HG03565 (cell line): ENCODE data around the gene PHC2.

Experiments
- ATAC-seq: cut with Tn5 transposase; IDR thresholded peaks from one replicate; pipeline ENCODE4 v1.9.1; 2021; ENCODE audit warnings: mild to moderate bottlenecking, moderate library complexity; ENCODE audit not compliant: unreplicated experiment

The PHC2 gene

DNA sequence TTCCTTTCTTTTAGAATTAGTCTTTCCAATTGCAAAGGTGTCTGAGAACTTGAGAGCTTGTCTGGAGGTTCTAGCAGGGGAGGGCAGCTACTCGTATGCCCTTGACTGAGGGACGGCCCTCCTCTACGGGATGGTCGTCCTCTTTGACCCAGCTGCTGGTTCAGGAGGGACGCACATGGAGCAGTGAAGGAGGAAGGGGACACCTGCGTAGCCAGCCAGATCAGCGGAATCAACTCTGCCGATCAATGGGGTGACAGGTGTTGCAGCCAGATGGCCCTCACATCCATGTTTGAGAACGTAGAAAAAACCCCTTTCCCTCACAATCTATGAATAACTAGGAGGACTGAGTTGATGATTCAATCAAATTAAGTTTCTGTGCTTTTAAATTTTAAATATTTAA, 94.3 kb downstream of the PHC2 start:
- ATAC-seq = no peak

DNA sequence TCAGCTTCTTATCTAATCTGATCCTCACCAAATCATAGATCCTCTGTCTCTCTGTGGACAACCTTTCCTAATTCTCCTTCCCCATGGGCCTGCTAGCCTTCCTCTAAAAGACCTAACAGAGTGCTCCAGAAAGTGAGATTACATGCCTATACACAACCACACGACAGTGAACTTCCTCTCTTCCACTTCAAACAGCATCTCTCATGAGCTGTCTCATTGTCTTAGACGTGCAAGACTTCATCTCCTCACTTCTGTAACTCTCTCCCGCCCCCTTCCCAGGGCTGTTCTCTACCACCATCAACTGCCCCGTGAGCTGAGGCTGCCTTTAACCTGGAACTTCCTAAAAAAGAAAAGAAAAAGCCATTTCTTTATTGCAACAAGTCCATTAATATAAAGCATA, 95.9 kb downstream of the PHC2 start:
- no peak for ATAC-seq

DNA sequence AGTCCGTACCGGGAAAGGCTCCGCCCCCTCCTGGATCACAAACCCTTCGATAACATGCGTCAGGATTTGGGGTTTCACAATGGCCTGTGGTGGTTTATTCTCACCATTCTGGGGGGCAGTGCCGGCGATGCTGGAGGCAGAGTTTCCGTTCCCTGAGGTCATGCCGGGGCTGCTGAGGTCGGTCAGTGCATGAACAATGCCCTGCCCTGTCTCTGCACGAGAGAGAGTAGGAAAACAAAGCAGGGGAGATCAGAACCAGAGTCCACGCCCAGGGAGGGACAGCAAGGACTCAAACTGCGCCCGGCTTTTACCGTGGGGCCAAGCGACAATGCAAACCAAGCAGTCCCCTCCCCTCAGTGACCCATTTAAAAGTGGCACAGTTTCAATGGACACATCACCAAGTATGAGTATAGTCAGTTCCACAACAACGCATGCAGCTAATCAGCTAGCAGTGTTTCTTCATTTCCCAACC, 96.8 kb downstream of the PHC2 start:
- no peak for ATAC-seq

DNA sequence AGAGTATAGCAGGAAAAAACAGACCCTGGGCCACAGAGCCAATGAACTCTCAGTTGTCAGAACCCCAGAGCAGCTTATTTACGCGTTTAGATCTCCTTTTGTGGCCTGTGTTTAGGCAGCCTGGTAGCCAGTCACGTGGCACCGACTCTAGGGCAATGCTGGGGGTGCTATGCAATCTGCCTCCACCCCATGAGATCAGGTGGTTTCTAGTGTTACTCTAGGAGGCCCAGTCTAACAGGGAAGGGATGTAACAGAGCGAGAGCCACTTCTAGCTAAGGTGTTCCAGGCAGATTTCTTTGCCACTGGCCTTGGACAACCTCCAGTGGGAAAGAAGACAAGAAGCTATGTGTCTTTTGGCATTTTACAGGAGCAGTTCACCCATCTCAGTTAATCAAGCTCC, 98.0 kb downstream of the PHC2 start:
- no peak for ATAC-seq

DNA sequence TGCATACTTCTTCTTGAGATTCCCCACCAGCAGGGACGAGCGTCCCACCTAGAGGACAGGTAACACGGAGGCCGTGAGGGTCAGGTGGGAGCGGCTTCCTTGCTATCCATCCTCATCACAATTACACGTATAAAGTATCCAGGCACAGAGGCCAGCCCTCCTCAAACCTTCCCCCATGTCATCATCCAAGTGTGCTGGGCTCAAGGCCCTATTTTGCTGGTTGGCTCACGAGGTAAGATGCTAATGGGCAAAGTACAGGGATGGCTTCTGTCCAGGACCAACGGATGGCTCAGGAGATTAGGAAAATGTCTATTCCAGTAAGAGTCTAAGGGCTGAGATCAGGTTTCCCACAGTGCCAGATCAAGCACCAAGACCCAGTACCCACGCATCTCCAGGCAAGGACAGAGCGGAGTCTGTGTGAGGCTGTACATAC, 98.5 kb downstream of the PHC2 start:
- ATAC-seq = no peak

DNA sequence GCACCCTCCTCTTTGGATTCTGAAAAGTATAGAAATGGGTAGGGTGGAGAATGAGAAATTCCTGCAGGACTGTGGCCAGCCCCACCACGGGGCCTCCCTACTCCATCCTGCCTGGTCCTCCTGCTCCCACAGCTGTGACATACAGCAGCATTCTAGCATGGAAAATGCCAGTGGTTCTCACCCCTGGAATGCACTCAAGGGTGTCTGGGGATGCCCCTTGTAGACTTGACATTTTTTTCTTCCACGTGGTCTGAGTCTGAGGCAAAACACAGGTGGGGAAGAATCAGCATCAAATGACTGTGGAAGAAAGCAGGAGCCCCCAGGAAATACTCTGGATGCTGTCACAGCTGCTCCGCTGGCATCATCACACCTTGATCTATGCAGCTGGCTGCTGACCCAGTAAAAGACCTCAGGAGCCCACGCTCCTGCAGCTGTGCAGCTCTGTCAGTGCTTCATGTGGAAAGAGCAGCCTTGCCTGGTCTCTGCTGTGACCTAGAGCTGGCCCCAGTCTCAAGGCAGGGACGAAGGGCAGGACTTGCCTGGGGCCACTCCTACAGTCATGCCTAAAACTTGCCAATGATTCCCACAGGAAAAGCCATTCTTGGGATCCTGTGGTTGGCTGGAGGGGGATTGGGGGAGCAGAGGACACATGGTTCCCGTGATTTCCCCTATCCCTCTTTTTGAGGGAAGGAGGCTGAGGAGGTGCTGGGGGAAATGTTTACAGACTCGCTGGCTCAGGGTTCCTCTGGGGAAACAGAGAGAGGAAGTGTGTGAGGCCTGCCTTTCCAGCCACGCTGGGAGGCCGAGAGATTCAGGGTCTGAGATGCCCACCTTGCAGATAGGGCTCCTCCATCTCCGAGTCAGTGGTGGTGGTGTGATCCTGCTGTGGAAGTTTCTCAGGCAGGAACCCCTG, 99.2 kb downstream of the PHC2 start:
- no peak for ATAC-seq

DNA sequence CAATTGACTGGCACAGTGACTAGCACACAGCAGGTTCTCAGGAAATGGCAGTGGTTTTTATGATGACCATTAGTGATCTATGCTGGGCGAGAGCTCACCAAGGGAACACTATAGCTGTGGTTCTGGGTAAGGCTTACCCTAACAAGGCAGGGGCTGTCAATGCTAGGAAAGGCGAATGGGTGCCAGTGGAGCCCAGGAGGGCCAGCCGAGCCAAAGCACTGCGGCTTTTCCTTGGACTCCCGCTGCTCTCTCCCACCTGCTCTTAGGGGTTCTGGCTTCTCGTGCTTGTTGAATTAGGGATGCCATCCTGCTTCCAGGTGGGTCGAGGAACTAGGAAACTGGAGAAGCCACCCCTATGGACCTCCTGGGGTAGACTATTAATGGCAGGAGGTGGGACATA, 100.0 kb downstream of the PHC2 start:
- no peak for ATAC-seq

DNA sequence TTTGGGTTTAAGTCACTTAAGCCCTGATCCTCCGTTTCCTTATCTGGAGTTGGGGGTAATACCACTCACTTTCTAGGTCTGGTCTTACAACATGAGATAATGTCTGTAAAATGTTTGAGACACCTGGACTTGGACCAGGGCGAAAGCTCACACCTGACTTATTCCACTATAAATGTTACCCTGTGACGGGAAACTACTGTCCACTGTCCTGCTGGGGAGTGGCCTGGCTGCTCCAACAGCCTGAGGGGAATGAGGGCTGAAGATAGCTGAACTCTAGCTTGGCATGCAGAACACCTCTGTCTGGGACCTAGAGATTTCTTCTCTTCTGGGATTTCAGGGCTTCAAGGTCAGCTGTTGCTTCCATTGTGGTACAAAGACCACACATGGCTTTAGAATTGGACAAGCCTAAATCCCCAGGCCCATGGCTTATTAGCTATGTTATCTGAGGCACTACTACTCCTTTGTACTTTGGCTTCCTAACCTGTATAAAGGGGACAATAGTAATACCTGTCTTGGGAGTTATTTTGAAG, 100.5 kb downstream of the PHC2 start:
- no peak for ATAC-seq

DNA sequence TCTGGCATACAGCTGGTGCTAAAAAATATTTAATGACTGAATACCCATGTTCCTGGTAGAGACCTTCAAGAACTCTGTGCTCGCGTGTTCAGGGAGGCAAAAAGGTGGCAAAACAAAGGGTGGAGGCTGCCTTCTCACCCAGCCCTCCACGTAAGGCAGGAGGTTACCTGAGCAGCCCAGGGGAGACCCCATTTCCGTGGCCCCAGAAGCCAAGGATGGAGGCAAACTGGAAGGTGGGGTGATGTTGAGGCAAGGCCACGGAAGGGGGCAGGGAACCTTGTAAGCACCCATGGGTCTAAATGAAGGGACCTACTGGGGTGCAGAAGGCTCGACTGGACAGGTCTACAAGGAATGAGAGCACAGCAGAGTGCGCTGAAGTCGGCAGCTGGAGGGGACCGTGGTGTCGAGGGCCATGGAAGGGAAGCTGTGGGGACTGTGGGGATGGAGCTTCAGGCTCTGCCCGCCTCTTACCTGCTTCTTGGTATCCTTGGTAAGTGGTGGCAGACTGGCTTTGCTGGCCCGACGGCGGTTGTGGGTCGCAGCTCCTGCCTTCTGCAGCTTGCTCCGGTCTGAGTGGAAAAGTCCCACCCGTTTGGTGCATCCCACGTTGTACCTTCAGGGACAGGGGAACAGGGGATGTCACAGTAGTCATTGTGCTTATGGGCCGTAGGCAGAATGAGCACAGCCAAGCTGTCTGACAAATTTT, 101.1 kb downstream of the PHC2 start:
- no peak for ATAC-seq

DNA sequence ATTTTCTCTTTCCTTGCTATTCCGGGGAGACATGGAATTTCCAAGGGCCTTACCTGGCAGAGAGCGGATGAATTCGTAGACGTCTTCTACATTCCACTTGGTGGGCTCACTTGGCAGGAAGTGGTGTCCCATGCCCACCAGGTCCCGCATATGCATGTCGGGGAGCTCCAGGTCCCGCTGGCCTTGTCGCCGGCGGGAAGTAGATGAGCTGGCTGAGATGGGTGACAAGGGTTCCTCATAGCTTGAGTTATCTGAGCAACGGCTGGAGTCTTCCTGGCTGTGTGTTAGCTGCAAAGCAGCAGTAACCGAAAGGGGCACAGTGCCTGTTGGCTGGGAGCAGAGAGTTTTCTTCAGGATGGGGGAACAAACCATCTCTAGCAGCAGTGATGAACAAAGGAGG, 102.1 kb downstream of the PHC2 start:
- ATAC-seq = no peak

DNA sequence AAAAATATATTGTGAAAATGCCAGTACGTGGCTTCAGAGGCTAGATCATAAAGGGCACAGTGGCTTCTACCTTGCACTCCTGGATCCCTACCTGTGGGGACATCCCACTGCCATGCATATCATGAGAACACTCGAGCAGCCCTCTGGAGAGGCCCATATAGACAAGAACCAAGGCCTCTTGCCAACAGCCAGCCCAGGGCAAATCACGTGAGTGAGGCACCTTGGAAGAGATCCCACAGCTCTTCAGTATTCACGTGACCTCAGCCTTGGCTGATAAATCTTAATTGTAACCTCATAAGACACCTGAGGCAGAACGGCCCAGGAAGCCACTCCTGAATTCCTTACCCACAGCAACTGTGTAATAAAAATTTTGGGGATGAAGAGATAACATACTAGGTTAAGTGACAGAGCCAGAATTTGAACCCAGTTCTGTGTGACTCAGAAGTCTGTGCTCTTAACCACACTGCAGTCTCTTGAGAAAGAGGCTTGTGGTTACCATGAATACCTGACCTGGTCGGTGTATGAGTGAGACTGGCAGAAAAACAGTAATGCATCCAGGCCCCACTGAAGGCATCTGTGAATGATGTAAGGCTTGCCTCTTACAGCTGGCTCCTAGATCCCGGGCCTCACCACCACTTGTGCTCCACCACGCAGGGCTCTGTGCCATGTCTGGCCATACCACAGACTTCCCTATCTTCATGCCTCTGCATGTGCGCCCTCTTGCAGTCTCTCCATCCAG, 103.1 kb downstream of the PHC2 start:
- ATAC-seq = no peak

DNA sequence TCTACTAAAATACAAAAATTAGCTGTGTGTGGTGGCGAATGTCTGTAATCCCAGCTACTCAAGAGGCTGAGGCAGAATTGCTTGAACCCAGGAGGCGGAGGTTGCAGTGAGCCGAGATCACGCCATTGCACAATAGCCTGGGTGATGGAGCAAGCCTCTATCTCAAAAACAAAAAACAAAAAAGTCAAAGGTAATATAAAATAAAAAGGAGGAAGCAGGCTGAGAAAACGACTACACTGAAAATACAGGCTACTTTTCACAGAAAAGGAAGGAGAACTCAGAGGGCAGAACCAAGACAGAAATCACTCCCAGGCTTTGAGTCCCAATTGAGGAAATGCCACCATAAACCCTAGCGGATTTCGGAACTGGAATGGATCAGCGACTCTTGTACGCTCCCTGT, 104.1 kb downstream of the PHC2 start:
- no peak for ATAC-seq

DNA sequence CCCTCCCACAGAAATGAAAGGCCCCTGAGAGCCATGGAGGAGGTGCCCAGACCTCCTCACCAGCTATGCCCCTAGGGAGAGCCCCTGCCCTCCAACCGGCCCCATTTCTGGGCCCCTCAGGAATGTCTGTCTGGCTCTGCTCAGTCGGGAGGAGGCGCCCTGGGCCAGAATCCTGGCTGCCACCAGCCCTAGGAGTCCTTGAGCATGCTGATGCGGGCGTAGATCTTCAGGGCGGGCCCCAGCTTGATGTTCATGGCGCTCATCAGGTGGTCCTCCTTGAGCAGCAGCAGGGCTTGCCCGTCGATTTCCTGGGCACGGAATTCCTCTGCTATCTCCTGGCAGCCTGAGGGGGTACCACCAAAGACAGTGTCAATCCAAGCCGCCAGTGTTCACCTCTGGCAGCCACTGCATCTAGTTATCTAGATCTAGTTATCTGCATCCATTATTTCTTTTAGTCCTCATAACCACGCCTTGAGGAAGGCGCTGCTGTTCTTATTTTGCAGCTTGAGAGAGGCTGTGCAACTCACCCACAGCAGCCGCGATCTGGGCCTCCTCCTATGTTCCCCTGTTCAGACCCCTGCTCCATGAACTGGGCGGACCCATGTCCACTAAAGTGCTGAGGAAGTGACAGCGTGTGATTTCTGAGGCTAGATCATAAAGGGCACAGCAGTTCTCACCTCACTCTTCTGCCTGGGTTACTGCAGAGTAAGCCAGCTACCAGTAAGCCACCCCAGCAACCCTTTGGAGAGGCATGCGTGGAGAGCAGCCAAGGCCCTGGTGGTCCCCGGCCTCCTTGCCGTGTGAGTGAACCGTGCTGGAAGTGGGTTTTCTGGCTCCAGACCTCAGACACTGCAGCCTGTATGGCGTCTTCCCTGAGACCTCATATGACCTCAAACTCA, 106.0 kb downstream of the PHC2 start:
- no peak for ATAC-seq

DNA sequence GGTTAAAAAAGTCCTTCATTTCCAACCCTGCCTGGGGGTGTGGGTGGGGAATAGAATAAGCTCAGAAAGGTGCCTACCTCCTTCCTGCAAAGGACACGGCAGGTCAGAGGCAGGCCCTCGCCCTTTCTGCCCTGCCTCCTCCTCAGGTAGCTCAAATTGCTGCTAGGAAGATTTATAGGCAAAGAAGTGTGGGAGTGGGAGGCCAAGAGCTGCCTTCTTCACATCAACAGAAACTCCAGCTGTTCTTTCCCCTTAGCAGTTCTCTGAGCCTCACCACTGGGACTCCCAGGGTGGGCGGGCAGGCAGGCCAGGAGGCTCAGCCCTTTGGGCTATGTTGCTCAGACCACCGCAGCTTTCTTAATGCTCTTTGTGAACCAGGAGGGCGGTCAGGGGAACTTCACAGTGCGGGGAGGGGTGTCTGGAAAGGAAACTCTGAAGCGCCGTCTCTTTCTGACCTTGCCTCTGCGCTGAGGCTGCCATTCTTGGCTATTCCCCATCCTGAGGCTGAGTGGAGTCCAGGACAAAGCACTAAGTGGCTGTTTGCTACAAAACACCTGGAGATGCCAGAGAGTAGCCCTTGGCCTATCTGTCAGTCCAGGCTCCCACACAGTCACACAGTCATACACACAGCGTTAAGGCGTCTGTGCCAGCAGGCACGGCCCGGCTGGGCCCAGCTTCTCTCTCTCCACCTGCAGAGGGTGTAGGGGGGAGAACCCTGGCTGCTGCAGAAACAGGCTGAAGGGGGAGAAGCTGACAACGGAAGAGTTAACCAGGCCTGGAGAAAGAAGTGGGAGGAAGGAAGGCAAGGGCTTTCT, 107.0 kb downstream of the PHC2 start:
- no peak for ATAC-seq

DNA sequence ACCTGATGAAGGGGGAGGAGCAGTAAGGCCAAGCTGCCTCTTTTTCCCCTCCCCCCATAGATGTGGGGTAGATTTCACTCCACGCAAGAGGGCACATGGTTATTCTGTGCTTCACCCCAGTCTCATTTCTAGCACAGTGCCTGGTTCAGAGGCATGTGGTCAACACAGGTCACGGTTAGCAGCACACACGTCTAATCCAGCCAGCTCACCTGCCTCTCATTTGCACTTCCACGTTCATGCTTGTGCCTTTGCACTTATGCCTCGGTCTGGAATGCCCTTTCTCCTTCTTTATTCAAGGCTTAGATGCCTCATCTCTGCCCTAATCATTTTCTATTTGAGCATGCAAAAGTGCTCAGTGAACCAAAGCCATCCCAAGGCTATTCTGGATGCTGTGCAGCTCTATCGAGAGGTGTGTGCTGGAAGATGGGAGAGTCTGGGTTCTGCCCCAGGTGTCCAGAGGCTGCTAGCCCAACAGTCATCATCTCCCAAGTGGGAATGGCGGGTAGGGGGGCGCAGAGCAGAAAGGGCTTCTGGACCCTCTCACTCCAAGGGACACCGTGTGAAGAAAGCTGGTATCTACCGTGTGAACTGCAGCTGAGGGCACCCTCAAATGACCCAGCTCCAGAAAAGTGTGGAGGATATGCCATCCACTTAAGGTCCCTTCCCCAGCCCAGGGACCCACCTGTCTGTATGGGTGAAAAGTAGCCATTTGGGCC, 107.9 kb downstream of the PHC2 start:
- ATAC-seq = no peak

DNA sequence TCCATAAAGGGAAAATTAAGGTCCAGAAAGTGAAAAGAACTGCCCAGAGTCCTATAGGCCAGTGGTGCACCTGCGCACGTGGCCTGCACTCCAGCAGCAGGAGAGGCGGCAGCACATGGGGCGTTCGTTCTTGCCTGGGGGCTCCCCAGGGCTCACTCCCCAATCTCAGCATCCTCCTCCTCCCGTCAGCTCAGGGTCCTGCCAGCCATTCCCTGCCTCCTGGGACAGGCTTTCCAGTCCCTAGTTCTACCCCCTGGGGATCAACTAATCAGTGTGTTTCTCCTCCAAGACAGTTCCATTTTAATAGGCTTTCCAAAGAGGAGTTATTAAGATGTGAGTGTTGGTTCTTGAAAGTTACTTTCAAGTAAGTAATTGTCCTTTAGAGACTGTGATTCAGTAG, 108.8 kb downstream of the PHC2 start:
- no peak for ATAC-seq

DNA sequence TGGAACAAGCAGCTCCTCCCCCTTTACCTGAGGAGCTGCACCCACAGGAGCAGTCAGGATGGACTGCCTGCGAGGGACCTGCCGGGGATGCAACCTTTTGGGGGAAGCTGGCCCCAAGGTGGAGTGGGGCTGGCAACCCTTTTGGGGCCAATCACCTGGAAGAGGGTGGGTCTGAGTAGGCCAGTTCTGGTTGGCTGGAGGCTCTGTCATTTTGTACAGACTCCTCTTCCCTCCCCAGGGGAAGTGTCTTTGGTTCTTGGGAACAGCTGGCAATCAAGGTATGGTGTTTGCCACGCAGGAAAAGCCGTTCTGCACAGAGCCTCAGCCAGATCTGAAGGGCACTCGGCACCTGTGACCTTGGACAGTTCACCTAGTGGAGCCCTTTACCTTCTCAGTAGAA, 109.7 kb downstream of the PHC2 start:
- no peak for ATAC-seq

DNA sequence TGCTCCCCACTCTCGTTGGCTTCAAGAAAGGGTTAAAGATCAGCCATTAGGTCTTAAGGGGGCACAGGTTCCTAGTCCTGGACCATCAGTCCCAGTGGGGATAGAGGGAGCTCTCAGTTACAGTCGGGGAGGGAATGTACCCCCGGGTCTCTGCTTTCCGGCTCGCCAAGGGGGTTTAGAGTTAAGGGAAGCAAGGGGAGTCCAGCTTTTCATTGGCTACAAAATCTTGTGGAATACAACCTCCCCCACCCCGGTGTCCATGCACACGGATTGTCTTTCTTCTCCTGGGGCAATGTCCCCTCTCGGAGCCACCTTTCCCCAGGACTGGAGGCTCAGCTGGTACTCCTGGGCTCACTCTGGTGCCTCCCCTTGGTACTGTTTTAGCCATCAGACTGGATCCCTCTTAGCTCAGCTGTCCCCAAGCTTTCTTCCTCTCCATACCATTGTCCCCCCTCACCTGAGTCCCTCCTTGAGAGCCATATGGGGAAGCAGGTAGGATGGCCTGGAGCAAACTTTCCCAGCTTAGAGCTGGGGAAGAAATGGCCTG, 110.2 kb downstream of the PHC2 start, which contains the start of gene A3GALT2:
TSS of gene A3GALT2 (minus strand) at position 480 of the 547 bp plus-strand sequence. CDS start at position 480, 0 bp downstream.
- ATAC-seq = no peak
